Measurements from ENCODE around the gene HKDC1. TPM values are rescaled to one million over a fixed set of nuclear protein-coding genes. Genes with fewer than 3 reads are reported as not detected.
A peak's percentile ranks its signal among the peaks of the same experiment; 100 is the strongest.

The HKDC1 gene
- total and polyA plus RNA-seq, 4 donors, result 1.5 to 11.1 (median 4.6) TPM

DNA sequence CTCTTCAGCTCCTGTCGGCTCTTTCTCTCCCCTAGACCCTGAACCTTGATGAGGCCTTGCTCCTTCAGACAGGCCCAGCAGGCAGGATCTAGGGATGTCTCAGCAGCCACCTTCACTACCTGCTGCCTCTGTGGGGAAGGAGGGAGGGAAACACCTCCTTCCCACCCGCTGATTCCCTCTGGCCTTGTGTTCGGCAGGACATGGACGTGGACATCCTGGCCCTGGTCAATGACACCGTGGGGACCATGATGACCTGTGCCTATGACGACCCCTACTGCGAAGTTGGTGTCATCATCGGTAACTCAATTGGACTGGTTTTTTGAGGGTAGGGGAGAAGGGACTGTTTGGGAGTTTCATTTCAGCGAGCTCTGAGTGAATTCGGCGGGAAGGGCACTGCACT is 20.3 kb downstream of the HKDC1 start:
- Histone ChIP-seq H3K4me1 (ENCODE audit: control insufficient read depth in 5 of 5, insufficient read depth in 5 of 5, low read length in 5 of 5) (peaks cover 0 to 13% (median 0%) of the 10 kb centered on the region in 5 donors), H3K9me3 (ENCODE audit: control insufficient read depth in 4 of 4, insufficient read depth in 3 of 4, low read length in 3 of 4) (no peaks in the 10 kb centered on the region), H3K27ac (ENCODE audit: low read depth in 1 of 2, low read length in 1 of 2) (peak overlapping the region in 1 of 2 donors; percentile 13), H3K27me3 (ENCODE audit: control insufficient read depth in 3 of 3, insufficient read depth in 3 of 3, low read length in 2 of 3) (no peaks in the 10 kb centered on the region), H3K9ac (ENCODE audit: insufficient read depth in 1 of 2, low read length in 2 of 2) (no peak overlapping the region), H3K4me3 (no peak overlapping the region), H3K36me3 (ENCODE audit: control insufficient read depth in 4 of 4, insufficient read depth in 4 of 4, low read length in 4 of 4) (peaks cover 0 to 3% (median 0%) of the 10 kb centered on the region in 4 donors)
- TF ChIP-seq, protein P1, sequence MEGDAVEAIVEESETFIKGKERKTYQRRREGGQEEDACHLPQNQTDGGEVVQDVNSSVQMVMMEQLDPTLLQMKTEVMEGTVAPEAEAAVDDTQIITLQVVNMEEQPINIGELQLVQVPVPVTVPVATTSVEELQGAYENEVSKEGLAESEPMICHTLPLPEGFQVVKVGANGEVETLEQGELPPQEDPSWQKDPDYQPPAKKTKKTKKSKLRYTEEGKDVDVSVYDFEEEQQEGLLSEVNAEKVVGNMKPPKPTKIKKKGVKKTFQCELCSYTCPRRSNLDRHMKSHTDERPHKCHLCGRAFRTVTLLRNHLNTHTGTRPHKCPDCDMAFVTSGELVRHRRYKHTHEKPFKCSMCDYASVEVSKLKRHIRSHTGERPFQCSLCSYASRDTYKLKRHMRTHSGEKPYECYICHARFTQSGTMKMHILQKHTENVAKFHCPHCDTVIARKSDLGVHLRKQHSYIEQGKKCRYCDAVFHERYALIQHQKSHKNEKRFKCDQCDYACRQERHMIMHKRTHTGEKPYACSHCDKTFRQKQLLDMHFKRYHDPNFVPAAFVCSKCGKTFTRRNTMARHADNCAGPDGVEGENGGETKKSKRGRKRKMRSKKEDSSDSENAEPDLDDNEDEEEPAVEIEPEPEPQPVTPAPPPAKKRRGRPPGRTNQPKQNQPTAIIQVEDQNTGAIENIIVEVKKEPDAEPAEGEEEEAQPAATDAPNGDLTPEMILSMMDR (IDR thresholded peaks at IDR 0.05; ENCODE audit: control extremely low read depth, extremely low read depth), result no peak
- DNase-seq (no peak), ATAC-seq (ENCODE audit: insufficient read depth, low FRiP score) (no peak)
- 94 to 97% methylated on average over 11 of the region's 11 CpGs for WGBS, 2 donors

DNA sequence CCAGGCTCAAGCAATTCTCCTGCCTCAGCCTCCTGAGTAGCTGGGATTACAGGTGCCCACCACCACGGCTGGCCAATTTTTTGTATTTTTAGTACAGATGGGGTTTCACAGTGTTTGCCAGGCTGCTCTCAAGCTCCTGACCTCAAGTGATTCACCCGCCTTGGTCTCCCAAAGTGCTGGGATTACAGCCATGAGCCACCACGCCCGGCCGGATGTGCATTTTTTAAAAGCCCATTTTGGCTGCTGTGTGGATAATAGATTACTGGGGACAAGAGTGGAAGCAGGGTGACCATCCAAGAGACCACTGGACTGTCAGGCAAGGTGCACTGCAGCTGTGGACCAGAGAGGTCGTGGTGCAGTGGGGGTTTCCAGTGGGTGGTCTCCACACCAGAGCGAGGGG is 21.4 kb downstream of the HKDC1 start:
- WGBS, 2 donors, result 88 to 92% methylated on average over 7 of the region's 7 CpGs
- no peak overlapping the region for H3K9ac ChIP-seq (ENCODE audit: insufficient read depth in 1 of 2, low read length in 2 of 2)
- H3K27me3 ChIP-seq (ENCODE audit: control insufficient read depth in 3 of 3, insufficient read depth in 3 of 3, low read length in 2 of 3), result no peaks in the 10 kb centered on the region
- H3K27ac ChIP-seq (ENCODE audit: low read depth in 1 of 2, low read length in 1 of 2), result no peak overlapping the region
- peaks cover 0 to 13% (median 0%) of the 10 kb centered on the region in 5 donors for H3K4me1 ChIP-seq (ENCODE audit: control insufficient read depth in 5 of 5, insufficient read depth in 5 of 5, low read length in 5 of 5)
- H3K9me3 ChIP-seq (ENCODE audit: control insufficient read depth in 4 of 4, insufficient read depth in 3 of 4, low read length in 3 of 4), result no peaks in the 10 kb centered on the region
- DNase-seq (no peak), ATAC-seq (ENCODE audit: insufficient read depth, low FRiP score) (no peak)
- no peak overlapping the region for H3K4me3 ChIP-seq
- H3K36me3 ChIP-seq (ENCODE audit: control insufficient read depth in 4 of 4, insufficient read depth in 4 of 4, low read length in 4 of 4), result peaks cover 0 to 3% (median 0%) of the 10 kb centered on the region in 4 donors
- TF ChIP-seq, protein P1 (IDR thresholded peaks at IDR 0.05; ENCODE audit: control extremely low read depth, extremely low read depth), result no peak

DNA sequence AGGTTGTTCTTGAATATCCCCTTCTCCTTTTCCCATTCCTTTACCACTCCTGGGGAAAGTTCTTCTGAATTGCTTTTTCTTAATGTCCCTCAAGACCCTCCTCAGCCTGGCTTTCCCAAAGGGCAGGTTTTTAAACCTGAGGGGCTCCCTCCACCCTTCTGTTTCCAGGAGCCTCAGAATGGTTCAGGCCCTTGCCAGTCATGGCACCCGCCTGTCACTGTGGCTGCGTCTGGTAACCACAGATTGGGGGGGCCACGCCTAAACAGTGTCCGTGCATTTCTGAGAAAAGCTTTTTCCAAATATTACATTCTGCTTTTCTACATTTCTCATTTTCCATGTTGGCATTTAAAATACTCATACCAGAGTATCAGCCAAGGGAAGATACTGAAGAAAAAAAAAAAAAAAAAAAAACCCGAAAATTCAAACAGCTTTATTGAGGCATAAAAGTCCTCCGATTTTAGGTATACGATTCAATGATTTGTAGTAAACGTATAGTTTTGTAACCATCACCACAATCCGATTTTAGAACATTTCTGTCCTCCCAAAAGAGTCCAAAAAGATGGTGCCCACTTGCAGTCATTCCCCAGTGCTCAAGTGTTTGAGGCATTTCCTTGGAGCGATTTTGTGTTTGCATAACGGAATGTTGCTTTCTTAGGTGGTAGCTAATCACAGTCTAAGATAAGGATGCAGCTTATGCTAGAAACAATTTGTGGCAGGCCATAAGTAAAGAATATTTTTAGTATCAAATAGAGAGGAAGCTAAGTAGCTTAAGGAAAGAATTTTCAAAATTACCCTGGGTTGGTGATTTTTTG is 22.1 kb downstream of the HKDC1 start:
- Histone ChIP-seq H3K27me3 (ENCODE audit: control insufficient read depth in 3 of 3, insufficient read depth in 3 of 3, low read length in 2 of 3) (no peaks in the 10 kb centered on the region), H3K4me3 (no peak overlapping the region), H3K9ac (ENCODE audit: insufficient read depth in 1 of 2, low read length in 2 of 2) (peak overlapping the region in 1 of 2 donors; percentile 1), H3K27ac (ENCODE audit: low read depth in 1 of 2, low read length in 1 of 2) (no peak overlapping the region), H3K36me3 (ENCODE audit: control insufficient read depth in 4 of 4, insufficient read depth in 4 of 4, low read length in 4 of 4) (peaks cover 0 to 3% (median 0%) of the 10 kb centered on the region in 4 donors), H3K4me1 (ENCODE audit: control insufficient read depth in 5 of 5, insufficient read depth in 5 of 5, low read length in 5 of 5) (peaks cover 0 to 13% (median 0%) of the 10 kb centered on the region in 5 donors), H3K9me3 (ENCODE audit: control insufficient read depth in 4 of 4, insufficient read depth in 3 of 4, low read length in 3 of 4) (no peaks in the 10 kb centered on the region)
- no peak for ATAC-seq (ENCODE audit: insufficient read depth, low FRiP score)
- 85 to 90% methylated on average over 11 of the region's 11 CpGs for WGBS, 2 donors
- DNase-seq, result peak in 1 of 3 donors; percentile 27
- TF ChIP-seq, protein P1 (IDR thresholded peaks at IDR 0.05; ENCODE audit: control extremely low read depth, extremely low read depth), result no peak
